ENCODE data around the gene ZNF804B. TPM values are rescaled to one million over a fixed set of nuclear protein-coding genes. Genes with fewer than 3 reads are reported as not detected.
A peak's percentile ranks its signal among the peaks of the same experiment; 100 is the strongest.

ZNF804B gene
- polyA plus RNA-seq (2013, experiment 1 of 2), result not detected
- not detected for polyA plus RNA-seq (2013, experiment 2 of 2)

- Histone ChIP-seq H3K36me3 (ENCODE audit: control insufficient read depth, insufficient read depth, low read length) (no peaks in the 10 kb centered on the region), H3K4me3 (ENCODE audit: extremely low read depth, insufficient read depth, low read length, poor library complexity, severe bottlenecking) (peak within 1 kb of the TSS; percentile 35), H3K27ac (ENCODE audit: low read depth, low read length, severe bottlenecking) (no peak within 1 kb of the TSS), H3K4me1 (ENCODE audit: control insufficient read depth, insufficient read depth, low read length, poor library complexity, severe bottlenecking) (no peaks in the 10 kb centered on the region), H3K9me3 (ENCODE audit: control insufficient read depth, low read length) (no peaks in the 10 kb centered on the region)
- WGBS, 2 experiments (ENCODE audit: insufficient coverage in 2 of 2), result 1% methylated on average over 29 to 57 of the region's 74 CpGs
Observed at GRCh38 chr7:88759230-88760135, at the start of gene ZNF804B. Gene ZNF804B (plus strand): TSS chr7:88759700. CDS start chr7:88759977, 277 bp downstream.

- WGBS, 2 experiments (ENCODE audit: insufficient coverage in 2 of 2), result no CpG with 5 or more reads among the region's 2 CpGs
- Histone ChIP-seq H3K4me3 (ENCODE audit: extremely low read depth, insufficient read depth, low read length, poor library complexity, severe bottlenecking) (no peak overlapping the region), H3K27ac (ENCODE audit: low read depth, low read length, severe bottlenecking) (no peak overlapping the region), H3K9me3 (ENCODE audit: control insufficient read depth, low read length) (no peaks in the 10 kb centered on the region), H3K4me1 (ENCODE audit: control insufficient read depth, insufficient read depth, low read length, poor library complexity, severe bottlenecking) (no peaks in the 10 kb centered on the region), H3K36me3 (ENCODE audit: control insufficient read depth, insufficient read depth, low read length) (no peaks in the 10 kb centered on the region)
Observed at GRCh38 chr7:88735920-88736319, 23.6 kb upstream of the ZNF804B start.

- Histone ChIP-seq H3K4me1 (ENCODE audit: control insufficient read depth, insufficient read depth, low read length, poor library complexity, severe bottlenecking) (no peaks in the 10 kb centered on the region), H3K4me3 (ENCODE audit: extremely low read depth, insufficient read depth, low read length, poor library complexity, severe bottlenecking) (no peak overlapping the region), H3K27ac (ENCODE audit: low read depth, low read length, severe bottlenecking) (no peak overlapping the region), H3K9me3 (ENCODE audit: control insufficient read depth, low read length) (no peaks in the 10 kb centered on the region), H3K36me3 (ENCODE audit: control insufficient read depth, insufficient read depth, low read length) (no peaks in the 10 kb centered on the region)
Observed at GRCh38 chr7:88737632-88738031, 21.9 kb upstream of the ZNF804B start.

- Histone ChIP-seq H3K9me3 (ENCODE audit: control insufficient read depth, low read length) (no peaks in the 10 kb centered on the region), H3K36me3 (ENCODE audit: control insufficient read depth, insufficient read depth, low read length) (no peaks in the 10 kb centered on the region), H3K4me1 (ENCODE audit: control insufficient read depth, insufficient read depth, low read length, poor library complexity, severe bottlenecking) (no peaks in the 10 kb centered on the region), H3K4me3 (ENCODE audit: extremely low read depth, insufficient read depth, low read length, poor library complexity, severe bottlenecking) (no peak overlapping the region), H3K27ac (ENCODE audit: low read depth, low read length, severe bottlenecking) (no peak overlapping the region)
- no CpG with 5 or more reads among the region's 3 CpGs for WGBS, 2 experiments (ENCODE audit: insufficient coverage in 2 of 2)
Observed at GRCh38 chr7:88746126-88746525, 13.4 kb upstream of the ZNF804B start.

GRCh38 chr7:88756802-88757201 is 2.7 kb upstream of the ZNF804B start:
- Histone ChIP-seq H3K9me3 (ENCODE audit: control insufficient read depth, low read length) (no peaks in the 10 kb centered on the region), H3K4me1 (ENCODE audit: control insufficient read depth, insufficient read depth, low read length, poor library complexity, severe bottlenecking) (no peaks in the 10 kb centered on the region), H3K4me3 (ENCODE audit: extremely low read depth, insufficient read depth, low read length, poor library complexity, severe bottlenecking) (no peak overlapping the region), H3K27ac (ENCODE audit: low read depth, low read length, severe bottlenecking) (no peak overlapping the region), H3K36me3 (ENCODE audit: control insufficient read depth, insufficient read depth, low read length) (no peaks in the 10 kb centered on the region)
- no CpG with 5 or more reads among the region's 1 CpG for WGBS, 2 experiments (ENCODE audit: insufficient coverage in 2 of 2)

- H3K4me3 ChIP-seq (ENCODE audit: extremely low read depth, insufficient read depth, low read length, poor library complexity, severe bottlenecking), result no peak overlapping the region
- no peaks in the 10 kb centered on the region for H3K9me3 ChIP-seq (ENCODE audit: control insufficient read depth, low read length)
- 89 to 100% methylated on average over 1 of the region's 2 CpGs for WGBS, 2 experiments (ENCODE audit: insufficient coverage in 2 of 2)
- no peaks in the 10 kb centered on the region for H3K4me1 ChIP-seq (ENCODE audit: control insufficient read depth, insufficient read depth, low read length, poor library complexity, severe bottlenecking)
- H3K36me3 ChIP-seq (ENCODE audit: control insufficient read depth, insufficient read depth, low read length), result no peaks in the 10 kb centered on the region
- H3K27ac ChIP-seq (ENCODE audit: low read depth, low read length, severe bottlenecking), result no peak overlapping the region
Observed at GRCh38 chr7:88757371-88757770, 2.1 kb upstream of the ZNF804B start.

- 1 to 3% methylated on average over 19 to 26 of the region's 33 CpGs for WGBS, 2 experiments (ENCODE audit: insufficient coverage in 2 of 2)
- H3K4me1 ChIP-seq (ENCODE audit: control insufficient read depth, insufficient read depth, low read length, poor library complexity, severe bottlenecking), result no peaks in the 10 kb centered on the region
- peak overlapping the region; percentile 35 for H3K4me3 ChIP-seq (ENCODE audit: extremely low read depth, insufficient read depth, low read length, poor library complexity, severe bottlenecking)
- no peaks in the 10 kb centered on the region for H3K36me3 ChIP-seq (ENCODE audit: control insufficient read depth, insufficient read depth, low read length)
- H3K9me3 ChIP-seq (ENCODE audit: control insufficient read depth, low read length), result no peaks in the 10 kb centered on the region
- H3K27ac ChIP-seq (ENCODE audit: low read depth, low read length, severe bottlenecking), result no peak overlapping the region
Observed at GRCh38 chr7:88758381-88759229, 895 bp upstream of the ZNF804B start.

- H3K4me1 ChIP-seq (ENCODE audit: control insufficient read depth, insufficient read depth, low read length, poor library complexity, severe bottlenecking), result no peaks in the 10 kb centered on the region
- H3K36me3 ChIP-seq (ENCODE audit: control insufficient read depth, insufficient read depth, low read length), result no peaks in the 10 kb centered on the region
- no peaks in the 10 kb centered on the region for H3K9me3 ChIP-seq (ENCODE audit: control insufficient read depth, low read length)
- 45 to 63% methylated on average over 5 of the region's 6 CpGs for WGBS, 2 experiments (ENCODE audit: insufficient coverage in 2 of 2)
- no peak overlapping the region for H3K27ac ChIP-seq (ENCODE audit: low read depth, low read length, severe bottlenecking)
- H3K4me3 ChIP-seq (ENCODE audit: extremely low read depth, insufficient read depth, low read length, poor library complexity, severe bottlenecking), result no peak overlapping the region
Observed at GRCh38 chr7:88760136-88760515, 626 bp downstream of the ZNF804B start.

GRCh38 chr7:88761779-88762178 is 2.3 kb downstream of the ZNF804B start:
- Histone ChIP-seq H3K36me3 (ENCODE audit: control insufficient read depth, insufficient read depth, low read length) (no peaks in the 10 kb centered on the region), H3K27ac (ENCODE audit: low read depth, low read length, severe bottlenecking) (no peak overlapping the region), H3K9me3 (ENCODE audit: control insufficient read depth, low read length) (no peaks in the 10 kb centered on the region), H3K4me3 (ENCODE audit: extremely low read depth, insufficient read depth, low read length, poor library complexity, severe bottlenecking) (no peak overlapping the region), H3K4me1 (ENCODE audit: control insufficient read depth, insufficient read depth, low read length, poor library complexity, severe bottlenecking) (no peaks in the 10 kb centered on the region)
- no CpG with 5 or more reads among the region's 1 CpG for WGBS, 2 experiments (ENCODE audit: insufficient coverage in 2 of 2)

GRCh38 chr7:88771417-88771816 is 11.9 kb downstream of the ZNF804B start:
- Histone ChIP-seq H3K4me3 (ENCODE audit: extremely low read depth, insufficient read depth, low read length, poor library complexity, severe bottlenecking) (no peak overlapping the region), H3K36me3 (ENCODE audit: control insufficient read depth, insufficient read depth, low read length) (no peaks in the 10 kb centered on the region), H3K9me3 (ENCODE audit: control insufficient read depth, low read length) (no peaks in the 10 kb centered on the region), H3K27ac (ENCODE audit: low read depth, low read length, severe bottlenecking) (no peak overlapping the region), H3K4me1 (ENCODE audit: control insufficient read depth, insufficient read depth, low read length, poor library complexity, severe bottlenecking) (no peaks in the 10 kb centered on the region)
- no CpG with 5 or more reads among the region's 1 CpG for WGBS, 2 experiments (ENCODE audit: insufficient coverage in 2 of 2)

GRCh38 chr7:88772776-88773175 is 13.3 kb downstream of the ZNF804B start:
- no peaks in the 10 kb centered on the region for H3K4me1 ChIP-seq (ENCODE audit: control insufficient read depth, insufficient read depth, low read length, poor library complexity, severe bottlenecking)

More at GRCh38 chr7:88772776-88773175, 13.3 kb downstream of the ZNF804B start:
- Histone ChIP-seq H3K4me3 (ENCODE audit: extremely low read depth, insufficient read depth, low read length, poor library complexity, severe bottlenecking) (no peak overlapping the region), H3K36me3 (ENCODE audit: control insufficient read depth, insufficient read depth, low read length) (no peaks in the 10 kb centered on the region), H3K27ac (ENCODE audit: low read depth, low read length, severe bottlenecking) (no peak overlapping the region), H3K9me3 (ENCODE audit: control insufficient read depth, low read length) (no peaks in the 10 kb centered on the region)
